NCI-H1417 treated with DMSO at 0.1 percent for 48 hours (cell line): Measurements from ENCODE around the gene PKD2L1.
A peak's percentile ranks its signal among the peaks of the same experiment; 100 is the strongest.
"Not testable (repeated sequence)": the region's sequence is repeated elsewhere in the genome, so short reads cannot be mapped to it uniquely, and the experiment has no call there.

Experiments
- DNase-seq: peaks from one replicate; lab custom pipeline; 2025; lab: John Stamatoyannopoulos, UW

The PKD2L1 gene

GRCh38 chr10:100333661-100334440 lies 3.8 kb upstream of the PKD2L1 start:
- DNase-seq: no peak

GRCh38 chr10:100333106-100333505 lies 3.1 kb upstream of the PKD2L1 start:
- DNase-seq: no peak

GRCh38 chr10:100328198-100328597 lies 1.8 kb downstream of the PKD2L1 start:
- DNase-seq: no peak

GRCh38 chr10:100327718-100328009 lies 2.4 kb downstream of the PKD2L1 start:
- no peak for DNase-seq

- DNase-seq: no peak
Measured at GRCh38 chr10:100327007-100327717, 2.9 kb downstream of the PKD2L1 start.

- DNase-seq: no peak
Measured at GRCh38 chr10:100325158-100325557, 4.9 kb downstream of the PKD2L1 start.

GRCh38 chr10:100319707-100320402 lies 10.2 kb downstream of the PKD2L1 start:
- peak; percentile 22 for DNase-seq

GRCh38 chr10:100318207-100318606 lies 11.8 kb downstream of the PKD2L1 start:
- DNase-seq: no peak

GRCh38 chr10:100315615-100316014 lies 14.4 kb downstream of the PKD2L1 start:
- no peak for DNase-seq

- no peak for DNase-seq
Measured at GRCh38 chr10:100311298-100311697, 18.7 kb downstream of the PKD2L1 start.

GRCh38 chr10:100307684-100308083 lies 22.3 kb downstream of the PKD2L1 start:
- DNase-seq: no peak

GRCh38 chr10:100306861-100307260 lies 23.2 kb downstream of the PKD2L1 start:
- DNase-seq: no peak

GRCh38 chr10:100304414-100304813 lies 25.6 kb downstream of the PKD2L1 start:
- no peak for DNase-seq

- DNase-seq: no peak
Measured at GRCh38 chr10:100303724-100304319, 26.2 kb downstream of the PKD2L1 start.

GRCh38 chr10:100301123-100301522 lies 28.9 kb downstream of the PKD2L1 start:
- not testable (repeated sequence) for DNase-seq

GRCh38 chr10:100297242-100297641 lies 32.8 kb downstream of the PKD2L1 start:
- no peak for DNase-seq

GRCh38 chr10:100293066-100293465 lies 37.0 kb downstream of the PKD2L1 start:
- DNase-seq: no peak

- DNase-seq: not testable (repeated sequence)
Measured at GRCh38 chr10:100292300-100292699, 37.7 kb downstream of the PKD2L1 start.

- no peak for DNase-seq
Measured at GRCh38 chr10:100291356-100291755, 38.7 kb downstream of the PKD2L1 start.

GRCh38 chr10:100289641-100290040 lies 40.4 kb downstream of the PKD2L1 start:
- no peak for DNase-seq

- DNase-seq: no peak
Measured at GRCh38 chr10:100288196-100288595, 41.8 kb downstream of the PKD2L1 start.

- DNase-seq: no peak
Measured at GRCh38 chr10:100287756-100288155, 42.3 kb downstream of the PKD2L1 start.
